ENCODE data around the gene YIPF6. TPM values are rescaled to one million over a fixed set of nuclear protein-coding genes. Genes with fewer than 3 reads are reported as not detected.

Gene YIPF6
- total and polyA plus RNA-seq, 2 donors (not counting 3 experiments of a cell fraction or from before 2014, with no cell fraction given): 17.1 to 29.6 TPM

DNA sequence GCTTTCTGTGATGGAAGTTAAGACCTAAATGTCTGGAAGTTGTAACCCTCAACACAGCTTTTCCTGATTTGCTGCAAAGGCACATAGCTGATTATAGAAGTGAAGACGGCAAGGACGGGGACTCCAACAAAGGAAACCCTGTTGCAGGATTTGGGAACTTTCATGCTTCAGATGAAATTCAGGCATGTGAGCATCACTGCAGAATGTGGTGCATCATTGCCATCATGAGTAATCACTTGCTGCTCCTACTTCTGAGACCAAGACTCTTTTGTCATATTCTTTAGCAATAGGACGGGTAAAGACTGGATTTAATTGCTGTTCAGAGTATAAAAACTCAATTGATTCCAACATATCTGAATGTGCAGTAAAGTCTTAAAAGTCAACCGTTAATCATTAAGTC, 35.8 kb downstream of the YIPF6 start:
- H4K20me1 ChIP-seq (replicated peaks; ENCODE audit: control insufficient read depth, extremely low read depth, insufficient read depth, low read length): no peaks in the 10 kb centered on the region
- dilution Hi-C loops (cut with MboI; ENCODE audit: extremely low pct_ligation_motif_present, low sequenced_read_pairs): no loop called here
- intact Hi-C loops (cut with micrococcal nuclease): no loop called here
- ChIA-PET POLR2A (no interaction called here), CTCF (no interaction called here)
- no peaks in the 10 kb centered on the region for H3K27me3 ChIP-seq (ENCODE audit: control insufficient read depth in 2 of 2, insufficient read depth in 2 of 2, low read length in 2 of 2)
- H3K9ac ChIP-seq (replicated peaks; ENCODE audit: extremely low read depth, insufficient read depth, low read length): no peak overlapping the region
- TF ChIP-seq POLR2A (IDR thresholded peaks at IDR 0.05; ENCODE audit: low read depth, low read length): no peak
- TF ChIP-seq, protein P1, sequence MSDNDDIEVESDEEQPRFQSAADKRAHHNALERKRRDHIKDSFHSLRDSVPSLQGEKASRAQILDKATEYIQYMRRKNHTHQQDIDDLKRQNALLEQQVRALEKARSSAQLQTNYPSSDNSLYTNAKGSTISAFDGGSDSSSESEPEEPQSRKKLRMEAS (IDR thresholded peaks at IDR 0.05; ENCODE audit: insufficient read depth, insufficient read length): no peak
- FAIRE-seq: peak; percentile 46
- H2AFZ ChIP-seq (ENCODE audit: low read depth, low read length): no peak overlapping the region
- no peaks in the 10 kb centered on the region for H3K79me2 ChIP-seq (ENCODE audit: control insufficient read depth, insufficient read depth, low read length)
- H3K4me2 ChIP-seq (ENCODE audit: insufficient read depth, low read length): no peak overlapping the region
- DNase-seq (ENCODE audit: low read depth, low spot score): no peak
- no peaks in the 10 kb centered on the region for H3K9me1 ChIP-seq (replicated peaks; ENCODE audit: control insufficient read depth, extremely low read depth, insufficient read depth, low read length)
- H3K36me3 ChIP-seq (ENCODE audit: control insufficient read depth in 2 of 2, extremely low read depth in 1 of 2, insufficient read depth in 2 of 2, low read length in 2 of 2): peaks cover 0 to 1% of the 10 kb centered on the region in 2 experiments
- H3K4me1 ChIP-seq (ENCODE audit: control insufficient read depth, extremely low read depth, insufficient read depth, low read length): no peaks in the 10 kb centered on the region
- no peak overlapping the region for H3K27ac ChIP-seq (ENCODE audit: insufficient read depth, low read depth, low read length)
- H3K9me3 ChIP-seq (replicated peaks; ENCODE audit: control insufficient read depth, insufficient read depth, low read length): no peaks in the 10 kb centered on the region
- BruUV-seq (replicated peaks): no TSS peak
- no peak overlapping the region for H3K4me3 ChIP-seq (replicated peaks in 1 of 3; ENCODE audit: insufficient read depth in 1 of 3, low read depth in 1 of 3, low read length in 3 of 3)

DNA sequence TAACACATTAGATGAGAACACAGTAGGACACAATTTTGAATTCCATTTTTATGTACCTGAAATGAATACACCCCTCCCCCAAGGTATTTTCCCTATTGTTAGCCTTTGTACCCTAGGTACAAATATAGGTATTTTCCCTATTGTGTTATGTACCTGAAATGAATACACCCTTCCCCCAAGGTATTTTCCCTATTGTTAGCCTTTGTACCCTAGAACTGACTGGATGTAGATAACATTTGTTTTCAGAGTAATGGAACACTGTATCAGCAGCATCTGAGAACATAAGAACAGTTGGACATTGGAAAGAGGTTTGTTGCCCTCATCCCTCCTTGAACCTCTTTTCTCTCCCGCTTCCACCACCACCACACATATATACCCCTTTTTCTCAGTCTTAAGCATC, 37.6 kb downstream of the YIPF6 start:
- dilution Hi-C loops (cut with MboI; ENCODE audit: extremely low pct_ligation_motif_present, low sequenced_read_pairs): no loop called here

More for the DNA sequence above, 37.6 kb downstream of the YIPF6 start:
- Histone ChIP-seq H3K36me3 (ENCODE audit: control insufficient read depth in 2 of 2, extremely low read depth in 1 of 2, insufficient read depth in 2 of 2, low read length in 2 of 2) (peaks cover 0 to 1% of the 10 kb centered on the region in 2 experiments), H3K9me3 (replicated peaks; ENCODE audit: control insufficient read depth, insufficient read depth, low read length) (no peaks in the 10 kb centered on the region), H3K4me3 (replicated peaks in 1 of 3; ENCODE audit: insufficient read depth in 1 of 3, low read depth in 1 of 3, low read length in 3 of 3) (no peak overlapping the region), H3K4me1 (ENCODE audit: control insufficient read depth, extremely low read depth, insufficient read depth, low read length) (no peaks in the 10 kb centered on the region), H4K20me1 (replicated peaks; ENCODE audit: control insufficient read depth, extremely low read depth, insufficient read depth, low read length) (no peaks in the 10 kb centered on the region), H2AFZ (ENCODE audit: low read depth, low read length) (no peak overlapping the region), H3K9me1 (replicated peaks; ENCODE audit: control insufficient read depth, extremely low read depth, insufficient read depth, low read length) (no peaks in the 10 kb centered on the region), H3K9ac (replicated peaks; ENCODE audit: extremely low read depth, insufficient read depth, low read length) (no peak overlapping the region), H3K79me2 (ENCODE audit: control insufficient read depth, insufficient read depth, low read length) (no peaks in the 10 kb centered on the region), H3K4me2 (ENCODE audit: insufficient read depth, low read length) (no peak overlapping the region), H3K27ac (ENCODE audit: insufficient read depth, low read depth, low read length) (no peak overlapping the region), H3K27me3 (ENCODE audit: control insufficient read depth in 2 of 2, insufficient read depth in 2 of 2, low read length in 2 of 2) (no peaks in the 10 kb centered on the region)
- no TSS peak for BruUV-seq (replicated peaks)
- no peak for TF ChIP-seq MYC (IDR thresholded peaks at IDR 0.05; ENCODE audit: low read depth, low read length)
- no peak for TF ChIP-seq GATA2 (IDR thresholded peaks at IDR 0.05; ENCODE audit: insufficient read depth, insufficient read length, low read depth, low read length)
- TF ChIP-seq POLR2AphosphoS5 (IDR thresholded peaks at IDR 0.05; ENCODE audit: insufficient read depth, low read depth, low read length): no peak
- TF ChIP-seq, protein P1 (IDR thresholded peaks at IDR 0.05; ENCODE audit: insufficient read depth, insufficient read length): no peak
- no peak for TF ChIP-seq JUN (IDR thresholded peaks at IDR 0.05; ENCODE audit: borderline replicate concordance, insufficient read depth, insufficient read length, low read depth)
- TF ChIP-seq, protein P2, sequence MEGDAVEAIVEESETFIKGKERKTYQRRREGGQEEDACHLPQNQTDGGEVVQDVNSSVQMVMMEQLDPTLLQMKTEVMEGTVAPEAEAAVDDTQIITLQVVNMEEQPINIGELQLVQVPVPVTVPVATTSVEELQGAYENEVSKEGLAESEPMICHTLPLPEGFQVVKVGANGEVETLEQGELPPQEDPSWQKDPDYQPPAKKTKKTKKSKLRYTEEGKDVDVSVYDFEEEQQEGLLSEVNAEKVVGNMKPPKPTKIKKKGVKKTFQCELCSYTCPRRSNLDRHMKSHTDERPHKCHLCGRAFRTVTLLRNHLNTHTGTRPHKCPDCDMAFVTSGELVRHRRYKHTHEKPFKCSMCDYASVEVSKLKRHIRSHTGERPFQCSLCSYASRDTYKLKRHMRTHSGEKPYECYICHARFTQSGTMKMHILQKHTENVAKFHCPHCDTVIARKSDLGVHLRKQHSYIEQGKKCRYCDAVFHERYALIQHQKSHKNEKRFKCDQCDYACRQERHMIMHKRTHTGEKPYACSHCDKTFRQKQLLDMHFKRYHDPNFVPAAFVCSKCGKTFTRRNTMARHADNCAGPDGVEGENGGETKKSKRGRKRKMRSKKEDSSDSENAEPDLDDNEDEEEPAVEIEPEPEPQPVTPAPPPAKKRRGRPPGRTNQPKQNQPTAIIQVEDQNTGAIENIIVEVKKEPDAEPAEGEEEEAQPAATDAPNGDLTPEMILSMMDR (IDR thresholded peaks at IDR 0.05; ENCODE audit: extremely low read depth in 1 of 2, insufficient read depth in 1 of 2, low read depth in 1 of 2, low read length in 2 of 2): no peak
- no peak for TF ChIP-seq POLR2A (IDR thresholded peaks at IDR 0.05; ENCODE audit: low read depth, low read length)
- no peak for TF ChIP-seq EZH2 (IDR thresholded peaks at IDR 0.05; ENCODE audit: borderline replicate concordance, low read depth, low read length, severe bottlenecking)
- TF ChIP-seq FOS (IDR thresholded peaks at IDR 0.05; ENCODE audit: borderline replicate concordance, insufficient read depth, low read length): no peak
- ChIA-PET CTCF (no interaction called here), POLR2A (no interaction called here)
- intact Hi-C loops (cut with micrococcal nuclease): no loop called here
- no peak for DNase-seq (ENCODE audit: low read depth, low spot score)
- no peak for FAIRE-seq
